ENCODE measurements around the gene QRICH1. TPM values are rescaled to one million over a fixed set of nuclear protein-coding genes. Genes with fewer than 3 reads are reported as not detected.

Gene QRICH1
- total and polyA plus RNA-seq, 10 donors = 35.9 to 127 (median 101) TPM

DNA sequence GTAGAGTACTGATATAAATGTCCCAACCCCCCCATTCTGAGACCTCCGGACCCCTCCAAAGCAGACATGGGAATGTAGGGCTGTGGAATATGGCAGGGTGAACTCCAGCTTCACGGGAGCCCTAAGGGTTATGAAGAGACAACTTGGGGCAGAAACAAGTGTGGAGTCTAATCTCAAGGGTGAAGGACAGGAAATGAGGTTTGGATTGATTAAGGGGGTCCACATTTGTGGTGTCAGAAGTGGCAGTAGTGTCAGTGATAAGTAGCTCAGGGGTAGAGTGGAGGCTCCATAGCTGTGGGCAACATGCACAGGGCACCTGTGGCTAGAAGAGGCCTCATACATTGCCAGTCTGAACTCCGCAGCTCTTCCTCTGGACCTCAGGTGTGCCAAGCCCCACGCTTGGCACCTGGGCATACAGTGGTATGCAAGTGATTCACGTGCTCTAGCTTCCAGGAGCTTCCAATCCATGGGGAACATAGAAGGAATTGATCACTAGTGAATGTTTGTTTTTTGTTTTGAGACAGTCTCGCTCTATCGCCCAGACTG lies 108.0 kb downstream of the QRICH1 start:
- DNase-seq = no peak
- TF ChIP-seq POLR2A (IDR thresholded peaks at IDR 0.05) (no peak), POLR2AphosphoS5 (IDR thresholded peaks at IDR 0.05) (no peak)
- TF ChIP-seq, protein P1, sequence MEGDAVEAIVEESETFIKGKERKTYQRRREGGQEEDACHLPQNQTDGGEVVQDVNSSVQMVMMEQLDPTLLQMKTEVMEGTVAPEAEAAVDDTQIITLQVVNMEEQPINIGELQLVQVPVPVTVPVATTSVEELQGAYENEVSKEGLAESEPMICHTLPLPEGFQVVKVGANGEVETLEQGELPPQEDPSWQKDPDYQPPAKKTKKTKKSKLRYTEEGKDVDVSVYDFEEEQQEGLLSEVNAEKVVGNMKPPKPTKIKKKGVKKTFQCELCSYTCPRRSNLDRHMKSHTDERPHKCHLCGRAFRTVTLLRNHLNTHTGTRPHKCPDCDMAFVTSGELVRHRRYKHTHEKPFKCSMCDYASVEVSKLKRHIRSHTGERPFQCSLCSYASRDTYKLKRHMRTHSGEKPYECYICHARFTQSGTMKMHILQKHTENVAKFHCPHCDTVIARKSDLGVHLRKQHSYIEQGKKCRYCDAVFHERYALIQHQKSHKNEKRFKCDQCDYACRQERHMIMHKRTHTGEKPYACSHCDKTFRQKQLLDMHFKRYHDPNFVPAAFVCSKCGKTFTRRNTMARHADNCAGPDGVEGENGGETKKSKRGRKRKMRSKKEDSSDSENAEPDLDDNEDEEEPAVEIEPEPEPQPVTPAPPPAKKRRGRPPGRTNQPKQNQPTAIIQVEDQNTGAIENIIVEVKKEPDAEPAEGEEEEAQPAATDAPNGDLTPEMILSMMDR (IDR thresholded peaks at IDR 0.05 in 8 of 11, conservative IDR thresholded peaks at IDR 0.05 in 3 of 11) = no peak
- Histone ChIP-seq H3K4me1 (peaks cover 12 to 29% (median 19%) of the 10 kb centered on the region in 6 donors), H3K4me3 (no peak overlapping the region), H3K9me3 (no peaks in the 10 kb centered on the region), H3K27ac (no peak overlapping the region), H3K27me3 (replicated peaks in 1 of 7) (no peaks in the 10 kb centered on the region), H3K36me3 (peaks cover 0 to 59% (median 44%) of the 10 kb centered on the region in 6 donors)
- WGBS, 5 donors = 89 to 95% (median 94%) methylated on average over 7 of the region's 7 CpGs
- intact Hi-C loops (cut with DNase I; ENCODE audit: low total_unique reads) = loop anchor here (5.0 kb wide), 1 partner anchor 171 kb away; no protein-coding TSS in a partner anchor

- no peak overlapping the region for H3K4me3 ChIP-seq
Observed at GRCh38 chr3:48984663-48985062, 109.2 kb downstream of the QRICH1 start.

DNA sequence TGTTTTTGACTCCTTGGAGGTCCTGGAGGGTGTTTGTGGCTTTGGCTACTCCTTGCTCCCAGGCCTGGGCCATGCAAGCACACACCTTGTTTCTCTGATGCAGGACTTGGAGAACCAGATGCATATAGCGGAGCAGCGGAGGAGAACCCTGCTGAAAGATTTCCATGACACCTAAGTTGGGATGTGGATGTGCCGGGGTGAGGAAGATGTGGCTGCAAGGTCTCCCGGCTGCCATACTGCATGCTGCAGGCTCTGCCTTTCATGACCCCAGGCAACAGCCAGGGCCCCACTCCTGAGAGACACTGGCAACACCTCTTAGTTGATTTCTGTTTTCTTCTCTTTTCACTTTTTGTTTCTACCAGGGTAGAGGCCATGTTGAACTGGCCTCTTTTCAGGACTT lies 110.8 kb downstream of the QRICH1 start:
- no peak overlapping the region for H3K27ac ChIP-seq
- H3K4me3 ChIP-seq = no peak overlapping the region
- 82 to 98% (median 97%) methylated on average over 4 of the region's 4 CpGs for WGBS, 5 donors
- peaks cover 0 to 6% (median 5%) of the 10 kb centered on the region in 6 donors for H3K4me1 ChIP-seq
- DNase-seq = no peak
- H3K9me3 ChIP-seq = no peaks in the 10 kb centered on the region
- intact Hi-C loops (cut with DNase I; ENCODE audit: low total_unique reads) = no loop called here
- no peak for TF ChIP-seq POLR2AphosphoS5 (IDR thresholded peaks at IDR 0.05)
- TF ChIP-seq POLR2A (IDR thresholded peaks at IDR 0.05) = no peak
- TF ChIP-seq, protein P1 (IDR thresholded peaks at IDR 0.05 in 8 of 11, conservative IDR thresholded peaks at IDR 0.05 in 3 of 11) = no peak
- H3K27me3 ChIP-seq (replicated peaks in 1 of 7) = no peaks in the 10 kb centered on the region
- peaks cover 5 to 86% (median 69%) of the 10 kb centered on the region in 6 donors for H3K36me3 ChIP-seq

More at GRCh38 chr3:48984663-48985062, 109.2 kb downstream of the QRICH1 start:
- no peaks in the 10 kb centered on the region for H3K27me3 ChIP-seq (replicated peaks in 1 of 7)
- peaks cover 12 to 21% (median 14%) of the 10 kb centered on the region in 6 donors for H3K4me1 ChIP-seq
- H3K27ac ChIP-seq = no peak overlapping the region
- TF ChIP-seq POLR2A (IDR thresholded peaks at IDR 0.05) (no peak), POLR2AphosphoS5 (IDR thresholded peaks at IDR 0.05) (no peak)
- TF ChIP-seq, protein P1 (IDR thresholded peaks at IDR 0.05 in 8 of 11, conservative IDR thresholded peaks at IDR 0.05 in 3 of 11) = no peak
- intact Hi-C loops (cut with DNase I; ENCODE audit: low total_unique reads) = loop anchor here (5.0 kb wide), 1 partner anchor 173 kb away; no protein-coding TSS in a partner anchor
- no peak for DNase-seq
- H3K9me3 ChIP-seq = no peaks in the 10 kb centered on the region
- peaks cover 5 to 71% (median 56%) of the 10 kb centered on the region in 6 donors for H3K36me3 ChIP-seq

DNA sequence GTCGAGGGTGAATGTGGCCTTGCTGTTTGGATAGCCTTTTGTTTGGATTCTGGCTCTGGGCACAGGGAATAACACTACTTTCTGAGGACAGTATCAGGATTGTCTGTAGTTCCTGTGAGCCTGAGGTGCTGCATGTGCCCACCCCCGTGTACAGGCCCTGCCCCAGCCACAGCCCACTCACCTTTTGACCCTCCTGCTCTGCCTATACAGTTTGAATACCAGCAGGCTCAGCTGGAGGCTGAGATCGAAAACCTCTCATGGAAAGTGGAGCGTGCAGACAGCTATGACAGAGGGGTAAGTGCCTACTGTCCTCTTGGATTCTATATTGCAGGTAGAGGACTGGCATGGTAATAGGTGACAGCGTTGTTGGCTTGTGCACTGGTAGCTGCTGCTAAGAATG lies 111.2 kb downstream of the QRICH1 start:
- H3K27me3 ChIP-seq (replicated peaks in 1 of 7) = no peaks in the 10 kb centered on the region
- peaks cover 0 to 1% (median 1%) of the 10 kb centered on the region in 6 donors for H3K4me1 ChIP-seq
- TF ChIP-seq POLR2A (IDR thresholded peaks at IDR 0.05) (no peak), POLR2AphosphoS5 (IDR thresholded peaks at IDR 0.05) (no peak)
- TF ChIP-seq, protein P1 (IDR thresholded peaks at IDR 0.05 in 8 of 11, conservative IDR thresholded peaks at IDR 0.05 in 3 of 11) = no peak
- no peaks in the 10 kb centered on the region for H3K9me3 ChIP-seq
- intact Hi-C loops (cut with DNase I; ENCODE audit: low total_unique reads) = no loop called here
- no peak for DNase-seq
- 81 to 95% (median 88%) methylated on average over 4 to 5 of the region's 5 CpGs for WGBS, 5 donors
- no peak overlapping the region for H3K27ac ChIP-seq
- peaks cover 5 to 90% (median 72%) of the 10 kb centered on the region in 6 donors for H3K36me3 ChIP-seq
- no peak overlapping the region for H3K4me3 ChIP-seq
